Vagina (tissue), 2 donors: ENCODE measurements around the gene SPINDOC.

ENCODE experiments used
- POLR2A ChIP-seq, 2 donors: fragments of 450-650 bp; IDR thresholded peaks; one replicate each; pipeline ENCODE4 v1.6.1; 2017; ENCODE audit warnings: antibody characterized with exemption in 2 of 2, mild to moderate bottlenecking in 2 of 2, moderate library complexity in 2 of 2
- POLR2AphosphoS5 ChIP-seq, 2 donors: sonication (generic); formaldehyde crosslinking; IDR thresholded peaks; one replicate each; pipeline ENCODE4 v1.9.0; 2017; ENCODE audit warnings: antibody characterized with exemption in 2 of 2, mild to moderate bottlenecking in 2 of 2, low read depth in 1 of 2; ENCODE audit not compliant: insufficient read depth in 1 of 2
- TF ChIP-seq, protein P1 (sequence below), 3 experiments: fragments of 450-650 bp in 2 of 3; fragments of 200-600 bp in 1 of 3; sonication (generic) in 1 of 3; IDR thresholded peaks; one replicate each; pipeline ENCODE4 v1.5.1; 2017 to 2019; ENCODE audit warnings: antibody characterized with exemption in 3 of 3, mild to moderate bottlenecking in 2 of 3, moderate library complexity in 2 of 3

DNA sequence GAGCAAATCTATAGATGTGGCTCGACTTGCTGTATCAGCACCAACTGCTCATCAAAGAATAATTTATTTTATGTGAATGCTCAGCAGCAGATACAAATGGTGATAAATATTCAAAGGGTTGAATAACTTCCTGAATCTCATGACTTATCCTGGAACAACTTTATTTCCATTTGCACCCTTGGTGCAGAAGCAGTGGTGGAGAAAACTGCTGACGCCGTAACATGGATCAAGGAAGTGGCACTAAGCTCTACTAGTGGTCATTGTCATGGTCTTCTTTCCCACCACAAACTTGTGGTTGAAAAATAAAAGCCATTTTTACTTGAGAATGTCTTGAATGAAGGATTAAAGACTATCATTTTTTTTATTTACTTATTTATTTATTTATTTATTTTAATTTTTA lies 40.2 kb downstream of the SPINDOC start:
- TF ChIP-seq, protein P1, sequence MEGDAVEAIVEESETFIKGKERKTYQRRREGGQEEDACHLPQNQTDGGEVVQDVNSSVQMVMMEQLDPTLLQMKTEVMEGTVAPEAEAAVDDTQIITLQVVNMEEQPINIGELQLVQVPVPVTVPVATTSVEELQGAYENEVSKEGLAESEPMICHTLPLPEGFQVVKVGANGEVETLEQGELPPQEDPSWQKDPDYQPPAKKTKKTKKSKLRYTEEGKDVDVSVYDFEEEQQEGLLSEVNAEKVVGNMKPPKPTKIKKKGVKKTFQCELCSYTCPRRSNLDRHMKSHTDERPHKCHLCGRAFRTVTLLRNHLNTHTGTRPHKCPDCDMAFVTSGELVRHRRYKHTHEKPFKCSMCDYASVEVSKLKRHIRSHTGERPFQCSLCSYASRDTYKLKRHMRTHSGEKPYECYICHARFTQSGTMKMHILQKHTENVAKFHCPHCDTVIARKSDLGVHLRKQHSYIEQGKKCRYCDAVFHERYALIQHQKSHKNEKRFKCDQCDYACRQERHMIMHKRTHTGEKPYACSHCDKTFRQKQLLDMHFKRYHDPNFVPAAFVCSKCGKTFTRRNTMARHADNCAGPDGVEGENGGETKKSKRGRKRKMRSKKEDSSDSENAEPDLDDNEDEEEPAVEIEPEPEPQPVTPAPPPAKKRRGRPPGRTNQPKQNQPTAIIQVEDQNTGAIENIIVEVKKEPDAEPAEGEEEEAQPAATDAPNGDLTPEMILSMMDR (IDR thresholded peaks at IDR 0.05): no peak
- no peak for TF ChIP-seq POLR2A (IDR thresholded peaks at IDR 0.05)
- TF ChIP-seq POLR2AphosphoS5 (IDR thresholded peaks at IDR 0.05; ENCODE audit: insufficient read depth in 1 of 2, low read depth in 1 of 2): no peak
